AG04450 (cell line): Measurements from ENCODE around the gene C13orf42. TPM values are rescaled to one million over a fixed set of nuclear protein-coding genes. Genes with fewer than 3 reads are reported as not detected.

ENCODE experiments used
- CTCF ChIA-PET: fragments of 300-600, 350-600 bp; formaldehyde crosslinking; extraction: SDS; loops from one replicate; lab custom pipeline; 2022; ENCODE audit warnings: antibody characterized with exemption, inconsistent platforms; lab: Charles Lee
- POLR2A ChIA-PET: fragments of 350-600 bp; formaldehyde crosslinking; extraction: SDS; loops from one replicate; lab custom pipeline; 2021; ENCODE audit warnings: antibody characterized with exemption, inconsistent platforms; lab: Yijun Ruan, JAX
- DNase-seq: peaks from one replicate; pipeline ENCODE4 v3.0.0-alpha.2; 2011; ENCODE audit warnings: low read depth, low spot score
- H3K27ac ChIP-seq: one replicate; pipeline ENCODE4 v1.5.1; 2012; ENCODE audit warnings: low read depth, low read length, control low read depth
- H3K27me3 ChIP-seq: one replicate; pipeline ENCODE4 v1.6.0; 2012; ENCODE audit warnings: low read length; ENCODE audit not compliant: control insufficient read depth, insufficient read depth
- H3K4me3 ChIP-seq: 2 replicates; pipeline ENCODE4 v1.5.1; 2011; ENCODE audit warnings: mild to moderate bottlenecking, low read depth, low read length, control low read depth
- H3K9me3 ChIP-seq: 2 replicates; pipeline ENCODE4 v1.5.1; 2012; ENCODE audit warnings: low read length; ENCODE audit not compliant: control insufficient read depth, insufficient read depth
- CTCF ChIP-seq: IDR thresholded peaks from 2 replicates; pipeline ENCODE4 v1.5.1; 2011; ENCODE audit warnings: low read depth, low read length, control low read depth, inconsistent platforms
- polyA plus RNA-seq: library from polyadenylated mRNA; depleted of rRNA; stranded (reverse); fragments of >200 nt; gene quantifications from 2 replicates; pipeline ENCODE4 v1.2.3, GENCODE V29; 2011

C13orf42 gene
- polyA plus RNA-seq, 1 experiment: not detected

DNA sequence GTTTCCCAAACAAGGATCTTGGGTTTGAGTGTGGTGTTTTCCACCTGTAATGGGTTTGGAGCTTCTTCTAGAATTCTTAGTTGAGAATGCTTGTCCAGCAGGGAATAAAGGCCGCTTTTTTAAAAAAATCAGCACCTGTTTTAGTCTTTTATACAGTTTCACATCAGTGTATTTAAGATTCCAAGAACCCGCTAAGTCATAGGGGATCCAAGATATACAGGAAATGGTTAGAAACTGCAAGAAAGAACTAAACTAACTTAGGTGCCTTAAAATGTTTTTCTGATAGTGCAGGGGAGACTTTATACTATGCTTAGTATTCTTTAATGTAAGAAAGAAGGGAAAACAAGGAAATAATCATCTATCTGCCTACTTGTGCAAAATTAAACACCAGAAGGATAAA is 74.7 kb downstream of the C13orf42 start:
- H3K27me3 ChIP-seq: peaks cover 10% of the 10 kb centered on the region
- ChIA-PET CTCF (no interaction called here), POLR2A (no interaction called here)
- TF ChIP-seq CTCF: no peak
- no peak for DNase-seq
- H3K9me3 ChIP-seq: no peaks in the 10 kb centered on the region
- H3K4me3 ChIP-seq: no peak overlapping the region
- no peak overlapping the region for H3K27ac ChIP-seq

GRCh38 chr13:51035978-51036377 is 75.1 kb downstream of the C13orf42 start:
- no peak for TF ChIP-seq CTCF
- H3K4me3 ChIP-seq: no peak overlapping the region
- CTCF ChIA-PET: no interaction called here
- no peak overlapping the region for H3K27ac ChIP-seq
- no peak for DNase-seq
- POLR2A ChIA-PET: no interaction called here
- H3K9me3 ChIP-seq: no peaks in the 10 kb centered on the region
- H3K27me3 ChIP-seq: peaks cover 11% of the 10 kb centered on the region

GRCh38 chr13:51035469-51035868 is 75.6 kb downstream of the C13orf42 start:
- Histone ChIP-seq H3K27ac (no peak overlapping the region), H3K9me3 (no peaks in the 10 kb centered on the region), H3K4me3 (no peak overlapping the region), H3K27me3 (peaks cover 14% of the 10 kb centered on the region)
- POLR2A ChIA-PET: no interaction called here
- CTCF ChIA-PET: no interaction called here
- no peak for TF ChIP-seq CTCF
- no peak for DNase-seq

DNA sequence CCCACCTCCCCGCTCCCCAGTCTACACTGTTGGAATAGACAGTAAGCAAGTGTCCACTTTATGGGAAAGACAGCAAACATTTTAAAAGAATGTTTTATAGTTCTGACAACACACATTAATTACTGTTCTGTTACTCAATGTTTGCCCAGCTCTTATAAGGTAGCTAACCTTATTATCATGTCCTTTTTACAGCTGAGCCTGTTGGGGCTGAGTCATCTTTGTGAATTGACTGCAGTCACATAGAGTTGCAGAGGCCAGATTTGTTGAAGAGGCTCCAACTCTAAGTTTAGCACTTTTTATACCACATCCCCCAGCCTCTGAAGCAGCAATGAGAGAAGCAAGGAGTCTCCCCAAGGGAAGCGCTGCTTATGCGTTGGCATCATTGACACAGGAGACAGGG is 76.2 kb downstream of the C13orf42 start:
- H3K27me3 ChIP-seq: peaks cover 14% of the 10 kb centered on the region
- TF ChIP-seq CTCF: no peak
- H3K9me3 ChIP-seq: no peaks in the 10 kb centered on the region
- H3K4me3 ChIP-seq: no peak overlapping the region
- POLR2A ChIA-PET: no interaction called here
- CTCF ChIA-PET: no interaction called here
- no peak for DNase-seq
- H3K27ac ChIP-seq: no peak overlapping the region

DNA sequence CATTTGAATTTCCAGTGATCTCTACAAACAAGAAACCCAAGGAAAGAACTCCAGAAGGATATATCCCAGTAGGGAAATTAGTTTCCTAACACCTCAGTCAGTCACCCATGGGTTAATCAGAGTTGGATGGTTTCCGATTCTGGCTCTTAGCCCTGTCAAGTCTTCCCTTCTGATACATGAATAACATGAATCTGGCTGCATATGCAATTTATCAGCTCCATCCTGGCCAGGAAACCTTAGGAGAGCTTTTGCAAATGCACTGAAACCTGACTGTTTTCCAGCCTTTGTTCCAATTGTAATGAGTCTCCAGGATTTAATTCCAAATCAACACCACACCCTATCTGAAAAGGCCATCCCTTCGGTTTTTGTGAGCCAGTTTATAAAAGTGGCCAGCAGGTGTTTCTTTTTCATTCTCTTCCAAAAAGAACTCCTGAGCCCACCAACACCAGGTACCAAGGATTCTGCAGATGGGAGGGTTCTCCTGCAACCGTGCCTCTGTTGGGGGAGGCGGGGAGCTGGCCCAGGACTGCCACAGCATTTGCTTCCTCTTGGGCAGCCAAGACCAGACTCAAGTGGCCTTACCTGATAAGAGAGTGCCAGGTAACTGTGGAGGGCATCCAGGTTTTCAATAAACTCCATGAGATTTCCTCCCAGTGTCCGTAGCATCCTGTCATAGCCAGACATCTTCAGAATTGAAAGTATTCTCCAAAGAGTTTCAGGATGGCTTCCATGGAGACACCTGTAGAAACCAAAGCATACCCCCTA is 77.5 kb downstream of the C13orf42 start:
- DNase-seq: no peak
- Histone ChIP-seq H3K27me3 (peaks cover 10% of the 10 kb centered on the region), H3K9me3 (no peaks in the 10 kb centered on the region), H3K27ac (no peak overlapping the region), H3K4me3 (no peak overlapping the region)
- POLR2A ChIA-PET: no interaction called here
- TF ChIP-seq CTCF: no peak
- CTCF ChIA-PET: no interaction called here
